Esophagus squamous epithelium (tissue), 4 donors: ENCODE measurements around the gene ACCS.

Source experiments
- POLR2A ChIP-seq, 4 donors: fragments of 450-650 bp; IDR thresholded peaks; one replicate each; pipeline ENCODE4 v1.6.1; 2017; ENCODE audit warnings: antibody characterized with exemption in 4 of 4, mild to moderate bottlenecking in 4 of 4, moderate library complexity in 3 of 4
- TF ChIP-seq, protein P1 (sequence below), 6 experiments: fragments of 450-650 bp in 4 of 6; fragments of 200-600 bp in 2 of 6; sonication (generic) in 2 of 6; IDR thresholded peaks; one replicate each; pipeline ENCODE4 v1.5.1; 2016 to 2019; ENCODE audit warnings: antibody characterized with exemption in 6 of 6, mild to moderate bottlenecking in 4 of 6, moderate library complexity in 4 of 6

DNA sequence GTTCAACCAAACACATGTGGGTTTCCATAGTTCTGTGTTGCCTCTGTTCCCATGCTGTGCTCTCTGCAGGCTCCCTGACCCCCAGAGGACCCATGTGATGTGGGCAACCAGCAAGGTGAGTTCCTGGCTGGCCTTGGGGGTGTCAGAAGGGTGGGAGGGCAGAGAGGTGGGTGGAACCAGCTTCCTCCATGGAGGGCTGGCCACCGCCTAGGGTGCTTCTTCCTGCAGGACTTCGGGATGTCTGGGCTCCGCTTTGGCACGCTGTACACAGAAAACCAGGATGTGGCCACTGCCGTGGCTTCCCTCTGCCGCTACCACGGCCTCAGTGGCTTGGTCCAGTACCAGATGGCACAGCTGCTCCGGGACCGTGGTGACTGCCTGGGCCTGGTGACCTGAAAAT lies 14.9 kb downstream of the ACCS start:
- TF ChIP-seq, protein P1, sequence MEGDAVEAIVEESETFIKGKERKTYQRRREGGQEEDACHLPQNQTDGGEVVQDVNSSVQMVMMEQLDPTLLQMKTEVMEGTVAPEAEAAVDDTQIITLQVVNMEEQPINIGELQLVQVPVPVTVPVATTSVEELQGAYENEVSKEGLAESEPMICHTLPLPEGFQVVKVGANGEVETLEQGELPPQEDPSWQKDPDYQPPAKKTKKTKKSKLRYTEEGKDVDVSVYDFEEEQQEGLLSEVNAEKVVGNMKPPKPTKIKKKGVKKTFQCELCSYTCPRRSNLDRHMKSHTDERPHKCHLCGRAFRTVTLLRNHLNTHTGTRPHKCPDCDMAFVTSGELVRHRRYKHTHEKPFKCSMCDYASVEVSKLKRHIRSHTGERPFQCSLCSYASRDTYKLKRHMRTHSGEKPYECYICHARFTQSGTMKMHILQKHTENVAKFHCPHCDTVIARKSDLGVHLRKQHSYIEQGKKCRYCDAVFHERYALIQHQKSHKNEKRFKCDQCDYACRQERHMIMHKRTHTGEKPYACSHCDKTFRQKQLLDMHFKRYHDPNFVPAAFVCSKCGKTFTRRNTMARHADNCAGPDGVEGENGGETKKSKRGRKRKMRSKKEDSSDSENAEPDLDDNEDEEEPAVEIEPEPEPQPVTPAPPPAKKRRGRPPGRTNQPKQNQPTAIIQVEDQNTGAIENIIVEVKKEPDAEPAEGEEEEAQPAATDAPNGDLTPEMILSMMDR (IDR thresholded peaks at IDR 0.05), result no peak
- no peak for TF ChIP-seq POLR2A (IDR thresholded peaks at IDR 0.05)
